Prostate gland (tissue), 2 donors: Measurements from ENCODE around the gene MRGPRD.

Source experiments
- CTCF ChIP-seq, 4 experiments: fragments of 200-600 bp in 2 of 4; fragments of 450-650 bp in 2 of 4; sonication (generic) in 2 of 4; IDR thresholded peaks; 1 replicate in 3 of 4; 2 replicates in 1 of 4; pipeline ENCODE4 v1.5.1; 2016 to 2019; ENCODE audit warnings: antibody characterized with exemption in 4 of 4, mild to moderate bottlenecking in 2 of 4, moderate library complexity in 2 of 4
- POLR2A ChIP-seq: fragments of 450-650 bp; IDR thresholded peaks from one replicate; pipeline ENCODE4 v1.6.1; 2016; ENCODE audit warnings: antibody characterized with exemption, mild to moderate bottlenecking

GRCh38 chr11:69030301-69030700 is 49.5 kb upstream of the MRGPRD start:
- TF ChIP-seq CTCF (IDR thresholded peaks at IDR 0.05) (no peak), POLR2A (no peak)
